ENCODE results near the gene SP140L. TPM values are rescaled to one million over a fixed set of nuclear protein-coding genes. Genes with fewer than 3 reads are reported as not detected.

SP140L gene
- total and polyA plus RNA-seq, 2 of the 8 experiments (the other 6 are each of a cell fraction or from before 2014, with no cell fraction given), result 0.36 to 1.5 TPM

GRCh38 chr2:230418341-230419016 is 91.5 kb downstream of the SP140L start:
- H3K4ac ChIP-seq (replicated peaks; ENCODE audit: insufficient read length, low read depth, low read length), result no peak overlapping the region
- H3K9me3 ChIP-seq (ENCODE audit: insufficient read depth in 2 of 2, low read depth in 1 of 2, low read length in 1 of 2), result no peaks in the 10 kb centered on the region
- no peak overlapping the region for H2AK5ac ChIP-seq (ENCODE audit: low read depth, low read length)
- H3K18ac ChIP-seq (ENCODE audit: extremely low read depth, low read length), result no peak overlapping the region
- POLR2A ChIA-PET (ENCODE audit: partially characterized antibody), result no interaction called here
- H4K20me1 ChIP-seq (replicated peaks in 1 of 2; ENCODE audit: control insufficient read depth in 1 of 2, insufficient read depth in 2 of 2, low read length in 2 of 2), result no peaks in the 10 kb centered on the region
- H3K14ac ChIP-seq (ENCODE audit: insufficient read length), result no peak overlapping the region
- no peak overlapping the region for H4K5ac ChIP-seq (ENCODE audit: insufficient read length, low read depth, low read length)
- no peak overlapping the region for H2AFZ ChIP-seq (ENCODE audit: low read length)
- H2BK5ac ChIP-seq (ENCODE audit: low read depth, low read length), result no peak overlapping the region
- DNase-seq (ENCODE audit: low read depth in 1 of 2, low spot score in 2 of 2) (no peak), FAIRE-seq (no peak)
- CTCF ChIA-PET (ENCODE audit: partially characterized antibody), result interaction anchor here (0.6 kb wide), 1 partner anchor 29 kb away, joined by 3 read pairs; no protein-coding TSS in a partner anchor
- H3K4me1 ChIP-seq (replicated peaks in 1 of 4; ENCODE audit: control insufficient read depth in 3 of 4, insufficient read depth in 4 of 4, low read length in 3 of 4), result no peaks in the 10 kb centered on the region
- no peak overlapping the region for H3K27ac ChIP-seq (ENCODE audit: low read depth, low read length)
- H3K4me3 ChIP-seq (ENCODE audit: extremely low read depth in 1 of 4, insufficient read depth in 2 of 4, low read depth in 3 of 4, low read length in 4 of 4), result no peak overlapping the region
- H2BK120ac ChIP-seq (replicated peaks; ENCODE audit: low read depth, low read length), result no peak overlapping the region
- no peak overlapping the region for H4K91ac ChIP-seq (replicated peaks; ENCODE audit: insufficient read length, low read length)
- H3K56ac ChIP-seq (replicated peaks; ENCODE audit: insufficient read length, low read depth, low read length), result no peak overlapping the region
- no peak overlapping the region for H4K8ac ChIP-seq (ENCODE audit: extremely low read depth, insufficient read depth, low read length)
- H3K9ac ChIP-seq (replicated peaks in 1 of 4; ENCODE audit: extremely low read depth in 1 of 4, low read depth in 3 of 4, low read length in 3 of 4), result no peak overlapping the region
- no peak overlapping the region for H2BK12ac ChIP-seq (ENCODE audit: low read depth, low read length)
- H3K36me3 ChIP-seq (ENCODE audit: control insufficient read depth in 2 of 4, insufficient read depth in 4 of 4, low read length in 3 of 4), result no peaks in the 10 kb centered on the region
- H3K4me2 ChIP-seq (ENCODE audit: insufficient read depth in 1 of 2, low read depth in 2 of 2, low read length in 2 of 2), result no peak overlapping the region
- no peaks in the 10 kb centered on the region for H3K27me3 ChIP-seq (replicated peaks in 1 of 4; ENCODE audit: control insufficient read depth in 3 of 4, extremely low read depth in 1 of 4, insufficient read depth in 3 of 4, low read length in 3 of 4)
- WGBS, 2 experiments (ENCODE audit: extremely low coverage in 1 of 2, insufficient coverage in 1 of 2, insufficient read length in 1 of 2, insufficient replicate concordance in 2 of 2, low coverage in 1 of 2, low lambda C conversion rate in 2 of 2, missing lambda C conversion rate in 1 of 2), result 89% methylated on average over 9 of the region's 9 CpGs; no CpG with 5 or more reads in 1 of the 2 experiments
- no peak overlapping the region for H2BK15ac ChIP-seq (ENCODE audit: low read length)
- H3K23me2 ChIP-seq (ENCODE audit: low read depth, low read length), result no peaks in the 10 kb centered on the region
- H3K23ac ChIP-seq (ENCODE audit: insufficient read length), result no peak overlapping the region
- no peaks in the 10 kb centered on the region for H3K79me2 ChIP-seq (ENCODE audit: control insufficient read depth in 1 of 2, insufficient read depth in 2 of 2, low read length in 2 of 2)
- no peaks in the 10 kb centered on the region for H3K79me1 ChIP-seq (ENCODE audit: low read depth, low read length)
- H2BK20ac ChIP-seq (ENCODE audit: low read length), result no peak overlapping the region
- TF ChIP-seq POU5F1 (IDR thresholded peaks at IDR 0.05; ENCODE audit: low read depth, low read length) (no peak), POLR2A (IDR thresholded peaks at IDR 0.05; ENCODE audit: control extremely low read depth in 1 of 2, low read depth in 2 of 2, low read length in 2 of 2) (no peak), SIRT6 (IDR thresholded peaks at IDR 0.05; ENCODE audit: low read length) (no peak), ZNF274 (IDR thresholded peaks at IDR 0.05; ENCODE audit: borderline replicate concordance, extremely low read depth, low read length) (no peak), CHD1 (IDR thresholded peaks at IDR 0.05; ENCODE audit: low read depth, low read length) (no peak), BRCA1 (IDR thresholded peaks at IDR 0.05; ENCODE audit: low read depth, low read length) (no peak), SRF (IDR thresholded peaks at IDR 0.05; ENCODE audit: low read depth, low read length) (no peak), MAFK (IDR thresholded peaks at IDR 0.05; ENCODE audit: low read depth, low read length) (no peak), CREB1 (IDR thresholded peaks at IDR 0.05) (no peak), RNF2 (IDR thresholded peaks at IDR 0.05; ENCODE audit: borderline replicate concordance, low read depth, low read length, missing control alignments, poor library complexity, severe bottlenecking) (no peak), EP300 (IDR thresholded peaks at IDR 0.05; ENCODE audit: borderline replicate concordance in 1 of 2, low read depth in 2 of 2, low read length in 2 of 2) (no peak)
- TF ChIP-seq, protein P1, sequence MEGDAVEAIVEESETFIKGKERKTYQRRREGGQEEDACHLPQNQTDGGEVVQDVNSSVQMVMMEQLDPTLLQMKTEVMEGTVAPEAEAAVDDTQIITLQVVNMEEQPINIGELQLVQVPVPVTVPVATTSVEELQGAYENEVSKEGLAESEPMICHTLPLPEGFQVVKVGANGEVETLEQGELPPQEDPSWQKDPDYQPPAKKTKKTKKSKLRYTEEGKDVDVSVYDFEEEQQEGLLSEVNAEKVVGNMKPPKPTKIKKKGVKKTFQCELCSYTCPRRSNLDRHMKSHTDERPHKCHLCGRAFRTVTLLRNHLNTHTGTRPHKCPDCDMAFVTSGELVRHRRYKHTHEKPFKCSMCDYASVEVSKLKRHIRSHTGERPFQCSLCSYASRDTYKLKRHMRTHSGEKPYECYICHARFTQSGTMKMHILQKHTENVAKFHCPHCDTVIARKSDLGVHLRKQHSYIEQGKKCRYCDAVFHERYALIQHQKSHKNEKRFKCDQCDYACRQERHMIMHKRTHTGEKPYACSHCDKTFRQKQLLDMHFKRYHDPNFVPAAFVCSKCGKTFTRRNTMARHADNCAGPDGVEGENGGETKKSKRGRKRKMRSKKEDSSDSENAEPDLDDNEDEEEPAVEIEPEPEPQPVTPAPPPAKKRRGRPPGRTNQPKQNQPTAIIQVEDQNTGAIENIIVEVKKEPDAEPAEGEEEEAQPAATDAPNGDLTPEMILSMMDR (IDR thresholded peaks at IDR 0.05; ENCODE audit: control extremely low read depth in 1 of 3, insufficient read depth in 1 of 3, low read depth in 1 of 3, low read length in 3 of 3), result no peak

All from H1 (cell line).